Measurements from ENCODE around the gene PNPLA6. TPM values are rescaled to one million over a fixed set of nuclear protein-coding genes. Genes with fewer than 3 reads are reported as not detected.

Gene PNPLA6
- total RNA-seq, 1 donor from 2014 or later, result 47.4 TPM

DNA sequence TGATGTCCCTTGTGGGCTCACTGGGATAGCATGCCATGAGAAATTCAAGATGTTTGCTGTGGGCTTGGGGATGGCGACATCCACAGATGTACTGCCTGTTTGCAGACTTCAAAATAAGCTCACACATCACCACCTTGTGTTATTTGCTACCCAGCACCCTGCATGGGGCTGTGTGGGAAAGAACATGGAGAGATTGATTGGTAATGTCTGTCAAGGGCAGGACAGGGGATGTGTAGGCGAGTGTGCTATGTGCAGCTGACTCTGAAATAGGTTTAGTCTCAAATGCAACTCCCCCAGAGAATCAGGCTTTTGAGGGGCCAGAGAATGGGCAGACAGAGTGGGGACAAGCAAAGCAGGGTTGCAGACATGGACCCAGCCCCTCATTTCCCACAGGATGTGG lies 24.7 kb downstream of the PNPLA6 start:
- no peaks in the 10 kb centered on the region for H3K9me3 ChIP-seq
- intact Hi-C loops (cut with DNase I), result no loop called here
- no peak for TF ChIP-seq POLR2AphosphoS5 (IDR thresholded peaks at IDR 0.05; ENCODE audit: insufficient read depth in 1 of 2, low read depth in 1 of 2)
- TF ChIP-seq, protein P1, sequence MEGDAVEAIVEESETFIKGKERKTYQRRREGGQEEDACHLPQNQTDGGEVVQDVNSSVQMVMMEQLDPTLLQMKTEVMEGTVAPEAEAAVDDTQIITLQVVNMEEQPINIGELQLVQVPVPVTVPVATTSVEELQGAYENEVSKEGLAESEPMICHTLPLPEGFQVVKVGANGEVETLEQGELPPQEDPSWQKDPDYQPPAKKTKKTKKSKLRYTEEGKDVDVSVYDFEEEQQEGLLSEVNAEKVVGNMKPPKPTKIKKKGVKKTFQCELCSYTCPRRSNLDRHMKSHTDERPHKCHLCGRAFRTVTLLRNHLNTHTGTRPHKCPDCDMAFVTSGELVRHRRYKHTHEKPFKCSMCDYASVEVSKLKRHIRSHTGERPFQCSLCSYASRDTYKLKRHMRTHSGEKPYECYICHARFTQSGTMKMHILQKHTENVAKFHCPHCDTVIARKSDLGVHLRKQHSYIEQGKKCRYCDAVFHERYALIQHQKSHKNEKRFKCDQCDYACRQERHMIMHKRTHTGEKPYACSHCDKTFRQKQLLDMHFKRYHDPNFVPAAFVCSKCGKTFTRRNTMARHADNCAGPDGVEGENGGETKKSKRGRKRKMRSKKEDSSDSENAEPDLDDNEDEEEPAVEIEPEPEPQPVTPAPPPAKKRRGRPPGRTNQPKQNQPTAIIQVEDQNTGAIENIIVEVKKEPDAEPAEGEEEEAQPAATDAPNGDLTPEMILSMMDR (IDR thresholded peaks at IDR 0.05), result no peak
- DNase-seq (ENCODE audit: extremely low spot score in 2 of 2), result no peak
- no peak overlapping the region for H3K27ac ChIP-seq
- no peak overlapping the region for H3K4me3 ChIP-seq
- no peaks in the 10 kb centered on the region for H3K4me1 ChIP-seq
- no peaks in the 10 kb centered on the region for H3K27me3 ChIP-seq
- peaks cover 3 to 55% of the 10 kb centered on the region in 2 donors for H3K36me3 ChIP-seq

- H3K27me3 ChIP-seq, result no peaks in the 10 kb centered on the region
- intact Hi-C loops (cut with DNase I), result no loop called here
- H3K27ac ChIP-seq, result no peak overlapping the region
- no peaks in the 10 kb centered on the region for H3K4me1 ChIP-seq
- DNase-seq (ENCODE audit: extremely low spot score in 2 of 2), result no peak
- no peak for TF ChIP-seq POLR2A (IDR thresholded peaks at IDR 0.05)
- TF ChIP-seq POLR2AphosphoS5 (IDR thresholded peaks at IDR 0.05; ENCODE audit: insufficient read depth in 1 of 2, low read depth in 1 of 2), result no peak
- TF ChIP-seq, protein P1 (IDR thresholded peaks at IDR 0.05), result no peak
- peaks cover 3 to 48% of the 10 kb centered on the region in 2 donors for H3K36me3 ChIP-seq
- no peaks in the 10 kb centered on the region for H3K9me3 ChIP-seq
- H3K4me3 ChIP-seq, result no peak overlapping the region
These were observed 25.8 kb downstream of the PNPLA6 start for GRCh38 chr19:7561325-7561724.

DNA sequence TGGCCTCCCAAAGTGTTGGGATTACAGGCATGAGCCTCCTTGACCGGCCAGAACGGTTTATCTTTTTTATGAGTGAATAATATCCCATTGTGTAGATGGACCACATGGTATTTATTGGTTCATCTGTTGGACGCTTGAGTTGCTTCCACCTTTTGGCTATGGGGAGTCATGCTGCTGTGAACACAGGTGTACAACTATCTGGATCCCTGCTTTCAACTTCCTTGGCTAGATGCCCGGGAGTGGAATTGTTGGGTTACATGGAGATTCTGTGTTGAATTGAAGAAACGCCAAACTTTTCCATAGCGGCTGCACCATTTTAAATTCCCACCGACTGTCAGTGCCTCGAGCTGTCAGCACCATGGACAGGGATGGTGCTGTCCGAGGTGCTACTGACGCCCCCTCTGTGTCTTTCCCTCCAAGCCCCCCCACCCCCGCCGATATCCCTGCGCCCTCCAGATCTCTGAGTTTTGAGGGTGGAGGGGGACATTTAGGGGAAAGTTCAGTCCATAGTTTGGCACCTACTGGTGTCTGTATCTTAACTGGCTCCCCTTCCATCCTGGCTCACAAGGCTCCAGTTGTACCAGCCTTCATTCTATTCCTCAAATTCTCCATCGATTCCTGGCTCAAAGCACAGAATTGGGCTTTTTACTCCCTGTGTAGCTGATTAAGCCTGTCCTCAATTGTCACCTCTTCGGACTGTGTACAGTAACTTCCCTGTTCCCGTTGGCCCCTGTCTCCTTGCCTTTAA lies 27.3 kb downstream of the PNPLA6 start:
- Histone ChIP-seq H3K36me3 (peaks cover 0 to 33% of the 10 kb centered on the region in 2 donors), H3K27me3 (no peaks in the 10 kb centered on the region), H3K27ac (no peak overlapping the region), H3K9me3 (no peaks in the 10 kb centered on the region), H3K4me3 (no peak overlapping the region), H3K4me1 (no peaks in the 10 kb centered on the region)
- intact Hi-C loops (cut with DNase I), result no loop called here
- no peak for DNase-seq (ENCODE audit: extremely low spot score in 2 of 2)
- TF ChIP-seq, protein P1 (IDR thresholded peaks at IDR 0.05), result no peak
- TF ChIP-seq POLR2AphosphoS5 (IDR thresholded peaks at IDR 0.05; ENCODE audit: insufficient read depth in 1 of 2, low read depth in 1 of 2), result no peak
- TF ChIP-seq POLR2A (IDR thresholded peaks at IDR 0.05), result no peak

GRCh38 chr19:7564866-7565265 lies 29.3 kb downstream of the PNPLA6 start:
- H3K4me3 ChIP-seq, result no peak overlapping the region
- peaks cover 0 to 13% of the 10 kb centered on the region in 2 donors for H3K36me3 ChIP-seq
- no peaks in the 10 kb centered on the region for H3K9me3 ChIP-seq
- TF ChIP-seq, protein P1 (IDR thresholded peaks at IDR 0.05), result no peak
- TF ChIP-seq POLR2A (IDR thresholded peaks at IDR 0.05) (no peak), POLR2AphosphoS5 (IDR thresholded peaks at IDR 0.05; ENCODE audit: insufficient read depth in 1 of 2, low read depth in 1 of 2) (no peak)
- DNase-seq (ENCODE audit: extremely low spot score in 2 of 2), result no peak
- H3K4me1 ChIP-seq, result no peaks in the 10 kb centered on the region
- intact Hi-C loops (cut with DNase I), result no loop called here
- H3K27me3 ChIP-seq, result no peaks in the 10 kb centered on the region
- H3K27ac ChIP-seq, result no peak overlapping the region

GRCh38 chr19:7565332-7565731 lies 29.8 kb downstream of the PNPLA6 start:
- H3K36me3 ChIP-seq, result peaks cover 0 to 8% of the 10 kb centered on the region in 2 donors
- no peak overlapping the region for H3K27ac ChIP-seq
- H3K27me3 ChIP-seq, result no peaks in the 10 kb centered on the region
- no peaks in the 10 kb centered on the region for H3K9me3 ChIP-seq
- H3K4me3 ChIP-seq, result no peak overlapping the region
- intact Hi-C loops (cut with DNase I), result no loop called here
- no peak for DNase-seq (ENCODE audit: extremely low spot score in 2 of 2)
- H3K4me1 ChIP-seq, result no peaks in the 10 kb centered on the region
- TF ChIP-seq POLR2AphosphoS5 (IDR thresholded peaks at IDR 0.05; ENCODE audit: insufficient read depth in 1 of 2, low read depth in 1 of 2) (no peak), POLR2A (IDR thresholded peaks at IDR 0.05) (no peak)
- TF ChIP-seq, protein P1 (IDR thresholded peaks at IDR 0.05), result no peak
